Hepatocyte (in vitro differentiated cells): ENCODE results near the gene MORN5. TPM values are rescaled to one million over a fixed set of nuclear protein-coding genes. Genes with fewer than 3 reads are reported as not detected.

Source experiments
- DNase-seq: peaks from one replicate; pipeline ENCODE4 v3.0.0-alpha.2; 2016; ENCODE audit warnings: low spot score
- H2AFZ ChIP-seq: fragments of 200-600 bp; sonication (generic); 2 replicates; pipeline ENCODE4 v1.6.0; 2016; ENCODE audit warnings: antibody characterized with exemption, mild to moderate bottlenecking
- H3K27ac ChIP-seq: fragments of 200-600 bp; sonication (generic); 2 replicates; pipeline ENCODE4 v1.5.1; 2016; ENCODE audit warnings: mild to moderate bottlenecking
- H3K27me3 ChIP-seq: fragments of 200-600 bp; sonication (generic); 2 replicates; pipeline ENCODE4 v1.6.1; 2016
- H3K36me3 ChIP-seq: fragments of 200-600 bp; sonication (generic); replicated peaks from 2 replicates; pipeline ENCODE4 v1.5.1; 2016; ENCODE audit warnings: low read depth; ENCODE audit not compliant: insufficient read depth
- H3K4me1 ChIP-seq: fragments of 200-600 bp; sonication (generic); 2 replicates; pipeline ENCODE4 v1.5.1; 2016; ENCODE audit warnings: mild to moderate bottlenecking, moderate library complexity; ENCODE audit not compliant: insufficient read depth
- H3K4me2 ChIP-seq: fragments of 200-600 bp; sonication (generic); 2 replicates; pipeline ENCODE4 v1.6.0; 2016
- H3K4me3 ChIP-seq: fragments of 200-600 bp; sonication (generic); 2 replicates; pipeline ENCODE4 v1.5.1; 2016; ENCODE audit warnings: mild to moderate bottlenecking
- H3K79me2 ChIP-seq: fragments of 200-600 bp; sonication (generic); 2 replicates; pipeline ENCODE4 v1.6.0; 2017; ENCODE audit warnings: mild to moderate bottlenecking
- H3K9me2 ChIP-seq: fragments of 200-600 bp; sonication (generic); replicated peaks from 2 replicates; pipeline ENCODE4 v1.6.0; 2017; ENCODE audit warnings: mild to moderate bottlenecking; ENCODE audit not compliant: insufficient read depth
- H3K9me3 ChIP-seq: fragments of 200-600 bp; sonication (generic); 2 replicates; pipeline ENCODE4 v1.5.1; 2016; ENCODE audit warnings: low read depth, mild to moderate bottlenecking
- H4K20me1 ChIP-seq: fragments of 200-600 bp; sonication (generic); 2 replicates; pipeline ENCODE4 v1.6.0; 2016; ENCODE audit warnings: mild to moderate bottlenecking; ENCODE audit not compliant: insufficient read depth, poor library complexity, severe bottlenecking
- EZH2 ChIP-seq: fragments of 200-600 bp; sonication (generic); IDR thresholded peaks from 2 replicates; pipeline ENCODE4 v1.6.1; 2016; ENCODE audit warnings: antibody characterized with exemption, mild to moderate bottlenecking, borderline replicate concordance
- EZH2phosphoT487 ChIP-seq: fragments of 200-600 bp; sonication (generic); IDR thresholded peaks from one replicate; pipeline ENCODE4 v1.6.1; 2018; ENCODE audit warnings: antibody characterized with exemption, mild to moderate bottlenecking, low read depth, moderate library complexity; ENCODE audit not compliant: unreplicated experiment, severe bottlenecking
- WGBS: methylation state at CpG from one replicate; pipeline ENCODE4 v1.1.6; 2016; ENCODE audit warnings: low lambda C conversion rate; ENCODE audit errors: missing lambda C conversion rate; 5-methylcytosine and 5-hydroxymethylcytosine counted together
- polyA plus RNA-seq: library from polyadenylated mRNA; unstranded; fragments of >200 nt; fragmentation: Nextera tagmentation; extraction: Ambion mirVana; gene quantifications from 2 replicates; pipeline ENCODE4 v1.2.1, GENCODE V29; 2016
- total RNA-seq: library from RNA; depleted of rRNA; stranded (reverse); fragments of >200 nt; gene quantifications from 2 replicates; pipeline ENCODE4 v1.2.3, GENCODE V29; 2014
- TF ChIP-seq, protein P1 (sequence below): fragments of 200-600 bp; sonication (generic); IDR thresholded peaks from 2 replicates; pipeline ENCODE4 v1.5.1; 2016; ENCODE audit warnings: antibody characterized with exemption, mild to moderate bottlenecking; ENCODE audit not compliant: poor library complexity

Gene MORN5
- total and polyA plus RNA-seq, 2 experiments from 2014 or later = 0.95 TPM; not detected in 1

- no peak overlapping the region for H2AFZ ChIP-seq
- no peaks in the 10 kb centered on the region for H3K36me3 ChIP-seq
- no peaks in the 10 kb centered on the region for H4K20me1 ChIP-seq
- no peak overlapping the region for H3K4me2 ChIP-seq
- no peaks in the 10 kb centered on the region for H3K9me2 ChIP-seq
- no peak overlapping the region for H3K4me3 ChIP-seq
- TF ChIP-seq, protein P1, sequence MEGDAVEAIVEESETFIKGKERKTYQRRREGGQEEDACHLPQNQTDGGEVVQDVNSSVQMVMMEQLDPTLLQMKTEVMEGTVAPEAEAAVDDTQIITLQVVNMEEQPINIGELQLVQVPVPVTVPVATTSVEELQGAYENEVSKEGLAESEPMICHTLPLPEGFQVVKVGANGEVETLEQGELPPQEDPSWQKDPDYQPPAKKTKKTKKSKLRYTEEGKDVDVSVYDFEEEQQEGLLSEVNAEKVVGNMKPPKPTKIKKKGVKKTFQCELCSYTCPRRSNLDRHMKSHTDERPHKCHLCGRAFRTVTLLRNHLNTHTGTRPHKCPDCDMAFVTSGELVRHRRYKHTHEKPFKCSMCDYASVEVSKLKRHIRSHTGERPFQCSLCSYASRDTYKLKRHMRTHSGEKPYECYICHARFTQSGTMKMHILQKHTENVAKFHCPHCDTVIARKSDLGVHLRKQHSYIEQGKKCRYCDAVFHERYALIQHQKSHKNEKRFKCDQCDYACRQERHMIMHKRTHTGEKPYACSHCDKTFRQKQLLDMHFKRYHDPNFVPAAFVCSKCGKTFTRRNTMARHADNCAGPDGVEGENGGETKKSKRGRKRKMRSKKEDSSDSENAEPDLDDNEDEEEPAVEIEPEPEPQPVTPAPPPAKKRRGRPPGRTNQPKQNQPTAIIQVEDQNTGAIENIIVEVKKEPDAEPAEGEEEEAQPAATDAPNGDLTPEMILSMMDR = no peak
- TF ChIP-seq EZH2phosphoT487 = no peak
- no peaks in the 10 kb centered on the region for H3K4me1 ChIP-seq
- H3K27ac ChIP-seq = no peak overlapping the region
- H3K9me3 ChIP-seq = no peaks in the 10 kb centered on the region
- WGBS = 94% methylated on average over 7 of the region's 7 CpGs
- H3K27me3 ChIP-seq = peaks cover 4% of the 10 kb centered on the region
- no peak for DNase-seq
- no peaks in the 10 kb centered on the region for H3K79me2 ChIP-seq
These were observed 41.4 kb downstream of the MORN5 start for GRCh38 chr9:122200960-122201595.

DNA sequence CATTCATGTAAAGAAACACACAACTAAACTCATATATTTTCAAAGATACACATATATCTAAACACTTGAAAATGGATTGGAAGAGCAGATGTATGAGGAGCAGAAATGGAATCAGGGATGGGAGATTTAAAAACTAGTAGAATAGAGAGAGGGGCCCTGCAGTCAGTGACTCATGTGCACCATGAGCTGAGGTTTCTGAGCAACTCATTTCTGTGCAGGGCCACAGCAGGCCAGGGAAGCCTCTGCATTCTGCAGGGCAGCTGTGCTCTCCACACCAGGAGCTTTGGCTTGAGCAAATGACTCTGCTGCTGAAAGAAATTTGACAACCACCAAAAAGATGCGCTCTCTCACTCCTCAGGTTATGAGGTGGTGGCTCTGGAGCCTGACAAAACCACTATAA lies 41.9 kb downstream of the MORN5 start:
- Histone ChIP-seq H3K4me3 (no peak overlapping the region), H3K9me3 (no peaks in the 10 kb centered on the region), H3K27me3 (peaks cover 4% of the 10 kb centered on the region), H4K20me1 (no peaks in the 10 kb centered on the region), H3K9me2 (no peaks in the 10 kb centered on the region), H2AFZ (no peak overlapping the region), H3K79me2 (no peaks in the 10 kb centered on the region), H3K36me3 (no peaks in the 10 kb centered on the region), H3K27ac (no peak overlapping the region), H3K4me2 (no peak overlapping the region), H3K4me1 (no peaks in the 10 kb centered on the region)
- 87% methylated on average over 1 of the region's 1 CpG for WGBS
- no peak for DNase-seq
- no peak for TF ChIP-seq EZH2
- TF ChIP-seq, protein P1 = no peak
- TF ChIP-seq EZH2phosphoT487 = no peak

- Histone ChIP-seq H3K27me3 (peaks cover 4% of the 10 kb centered on the region), H3K4me1 (no peaks in the 10 kb centered on the region), H3K27ac (no peak overlapping the region), H3K36me3 (no peaks in the 10 kb centered on the region), H2AFZ (no peak overlapping the region), H3K9me2 (no peaks in the 10 kb centered on the region), H3K4me2 (no peak overlapping the region), H3K9me3 (no peaks in the 10 kb centered on the region), H4K20me1 (no peaks in the 10 kb centered on the region), H3K79me2 (no peaks in the 10 kb centered on the region), H3K4me3 (no peak overlapping the region)
- TF ChIP-seq EZH2phosphoT487 = no peak
- no peak for TF ChIP-seq EZH2
- TF ChIP-seq, protein P1 = no peak
- no peak for DNase-seq
- 40% methylated on average over 3 of the region's 3 CpGs for WGBS
These were observed 42.4 kb downstream of the MORN5 start for GRCh38 chr9:122202111-122202510.

DNA sequence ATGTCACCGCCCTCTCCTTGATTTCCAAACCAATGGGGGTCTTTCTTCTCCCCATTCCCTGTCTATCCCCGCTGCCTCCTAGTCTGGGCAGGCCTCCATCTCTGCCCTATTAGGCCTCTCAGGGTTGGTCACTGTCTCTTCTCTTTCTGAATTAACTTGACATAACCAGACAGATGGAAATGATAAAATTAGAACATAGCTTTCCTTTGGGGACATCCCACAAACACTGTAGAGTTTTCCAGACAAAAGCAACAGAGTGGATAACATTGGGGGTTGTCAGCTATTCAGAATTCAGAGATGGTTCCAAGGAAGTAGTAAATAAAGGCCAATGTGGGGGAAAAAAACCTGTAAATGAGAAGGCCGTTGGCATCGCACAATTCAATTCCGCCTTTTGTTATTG lies 44.3 kb downstream of the MORN5 start:
- Histone ChIP-seq H3K4me3 (no peak overlapping the region), H2AFZ (no peak overlapping the region), H3K9me3 (no peaks in the 10 kb centered on the region), H3K9me2 (no peaks in the 10 kb centered on the region), H3K4me1 (no peaks in the 10 kb centered on the region), H3K27ac (no peak overlapping the region), H3K36me3 (no peaks in the 10 kb centered on the region), H4K20me1 (no peaks in the 10 kb centered on the region), H3K79me2 (no peaks in the 10 kb centered on the region), H3K4me2 (no peak overlapping the region), H3K27me3 (peaks cover 12% of the 10 kb centered on the region)
- 88% methylated on average over 5 of the region's 5 CpGs for WGBS
- no peak for TF ChIP-seq EZH2phosphoT487
- TF ChIP-seq, protein P1 = no peak
- no peak for TF ChIP-seq EZH2
- DNase-seq = no peak
